Measurements from ENCODE around the gene YRDC. TPM values are rescaled to one million over a fixed set of nuclear protein-coding genes. Genes with fewer than 3 reads are reported as not detected.
A peak's percentile ranks its signal among the peaks of the same experiment; 100 is the strongest.

The YRDC gene
- total RNA-seq, 1 experiment from 2014 or later: 41.8 TPM

DNA sequence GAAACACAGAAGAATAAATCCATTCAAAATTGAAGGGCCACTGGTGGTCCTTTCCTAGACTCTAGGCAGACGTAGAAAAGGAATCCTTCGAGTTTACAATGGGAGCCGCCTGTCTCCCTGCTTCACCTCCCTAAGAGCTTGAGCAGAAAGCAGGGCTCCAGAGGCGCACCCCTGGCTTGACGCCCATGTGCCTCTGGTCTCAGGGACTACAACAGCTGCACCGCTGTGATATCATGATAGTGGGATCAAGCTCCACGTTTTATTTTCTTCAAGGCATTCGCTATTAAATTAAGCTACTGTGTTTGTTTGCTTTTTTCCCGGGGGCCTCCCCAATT lies 821 bp downstream of the YRDC start:
- Histone ChIP-seq H2AFZ (ENCODE audit: low read length) (no peak overlapping the region), H3F3A (ENCODE audit: low read length, unreplicated experiment) (no peaks in the 10 kb centered on the region), H4K20me1 (ENCODE audit: low read length) (peaks cover 31% of the 10 kb centered on the region), H3K9me3 (ENCODE audit: low read length) (no peaks in the 10 kb centered on the region), H3K9me2 (replicated peaks; ENCODE audit: low read length) (no peaks in the 10 kb centered on the region), H3K27ac (ENCODE audit: low read length) (0 out of 2 replicates have a peak overlapping the region, but pooled peaks have one; percentile 21), H3K4me2 (ENCODE audit: low read length) (peak overlapping the region; percentile 94), H3K4me1 (ENCODE audit: insufficient read depth, low read length) (peaks cover 27% of the 10 kb centered on the region), H3K79me2 (ENCODE audit: low read length) (peaks cover 49% of the 10 kb centered on the region), H3K4me3 (ENCODE audit: low read length) (peak overlapping the region; percentile 81), H3K9ac (ENCODE audit: low read length) (peak overlapping the region; percentile 80), H3K36me3 (ENCODE audit: low read depth, low read length) (peaks cover 45% of the 10 kb centered on the region), H3K27me3 (ENCODE audit: low read length) (no peaks in the 10 kb centered on the region)
- BruUV-seq (replicated peaks): TSS peak; percentile 34
- DNase-seq (no peak), ATAC-seq (no peak)
- TF ChIP-seq, protein P1, sequence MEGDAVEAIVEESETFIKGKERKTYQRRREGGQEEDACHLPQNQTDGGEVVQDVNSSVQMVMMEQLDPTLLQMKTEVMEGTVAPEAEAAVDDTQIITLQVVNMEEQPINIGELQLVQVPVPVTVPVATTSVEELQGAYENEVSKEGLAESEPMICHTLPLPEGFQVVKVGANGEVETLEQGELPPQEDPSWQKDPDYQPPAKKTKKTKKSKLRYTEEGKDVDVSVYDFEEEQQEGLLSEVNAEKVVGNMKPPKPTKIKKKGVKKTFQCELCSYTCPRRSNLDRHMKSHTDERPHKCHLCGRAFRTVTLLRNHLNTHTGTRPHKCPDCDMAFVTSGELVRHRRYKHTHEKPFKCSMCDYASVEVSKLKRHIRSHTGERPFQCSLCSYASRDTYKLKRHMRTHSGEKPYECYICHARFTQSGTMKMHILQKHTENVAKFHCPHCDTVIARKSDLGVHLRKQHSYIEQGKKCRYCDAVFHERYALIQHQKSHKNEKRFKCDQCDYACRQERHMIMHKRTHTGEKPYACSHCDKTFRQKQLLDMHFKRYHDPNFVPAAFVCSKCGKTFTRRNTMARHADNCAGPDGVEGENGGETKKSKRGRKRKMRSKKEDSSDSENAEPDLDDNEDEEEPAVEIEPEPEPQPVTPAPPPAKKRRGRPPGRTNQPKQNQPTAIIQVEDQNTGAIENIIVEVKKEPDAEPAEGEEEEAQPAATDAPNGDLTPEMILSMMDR (conservative IDR thresholded peaks at IDR 0.05; ENCODE audit: low read depth, low read length): no peak
- TF ChIP-seq EZH2 (IDR thresholded peaks at IDR 0.05; ENCODE audit: low read length, unreplicated experiment): no peak
- no peak for TF ChIP-seq EZH2phosphoT487 (IDR thresholded peaks at IDR 0.05; ENCODE audit: borderline replicate concordance, low read length)
- intact Hi-C loops (cut with micrococcal nuclease): no loop called here
- ChIA-PET POLR2A (ENCODE audit: unreplicated experiment) (interaction anchor here (0.6 to 0.8 kb wide), 2 partner anchors 52 to 1375 kb away, joined by 3 to 5 read pairs; partner anchors contain the start of gene MTF1), CTCF (interaction anchor here (1.5 kb wide), 1 partner anchor 53 kb away, joined by 27 read pairs; the partner anchor contains the start of gene MTF1)

DNA sequence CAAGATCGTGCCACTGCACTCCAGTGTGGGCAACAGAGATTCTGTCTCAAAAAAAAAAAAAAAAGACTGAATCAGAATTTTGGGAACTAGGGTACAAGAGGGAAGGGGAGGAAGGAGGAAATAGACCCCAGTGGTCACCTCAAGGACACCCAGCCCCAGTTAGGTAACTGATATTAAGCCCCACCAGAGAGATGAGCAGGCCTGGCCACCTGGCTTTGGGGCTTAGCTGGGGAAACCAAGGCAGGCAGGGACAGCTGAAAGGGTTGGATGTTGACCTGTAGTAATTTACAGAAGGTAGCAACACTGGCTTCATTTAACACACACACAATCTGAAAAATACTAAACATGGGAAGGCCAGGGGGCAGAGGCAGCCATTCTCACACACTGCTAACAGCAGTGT lies 5.6 kb downstream of the YRDC start:
- TF ChIP-seq EZH2 (IDR thresholded peaks at IDR 0.05; ENCODE audit: low read length, unreplicated experiment) (no peak), EZH2phosphoT487 (IDR thresholded peaks at IDR 0.05; ENCODE audit: borderline replicate concordance, low read length) (no peak)
- TF ChIP-seq, protein P1 (conservative IDR thresholded peaks at IDR 0.05; ENCODE audit: low read depth, low read length): no peak
- Histone ChIP-seq H3K4me3 (ENCODE audit: low read length) (no peak overlapping the region), H4K20me1 (ENCODE audit: low read length) (peaks cover 31% of the 10 kb centered on the region), H3K9me3 (ENCODE audit: low read length) (no peaks in the 10 kb centered on the region), H2AFZ (ENCODE audit: low read length) (no peak overlapping the region), H3K4me1 (ENCODE audit: insufficient read depth, low read length) (peaks cover 6% of the 10 kb centered on the region), H3K27ac (ENCODE audit: low read length) (no peak overlapping the region), H3K27me3 (ENCODE audit: low read length) (no peaks in the 10 kb centered on the region), H3K36me3 (ENCODE audit: low read depth, low read length) (peaks cover 48% of the 10 kb centered on the region), H3K4me2 (ENCODE audit: low read length) (no peak overlapping the region), H3F3A (ENCODE audit: low read length, unreplicated experiment) (no peaks in the 10 kb centered on the region), H3K79me2 (ENCODE audit: low read length) (peaks cover 34% of the 10 kb centered on the region), H3K9ac (ENCODE audit: low read length) (no peak overlapping the region), H3K9me2 (replicated peaks; ENCODE audit: low read length) (no peaks in the 10 kb centered on the region)
- POLR2A ChIA-PET (ENCODE audit: unreplicated experiment): no interaction called here
- CTCF ChIA-PET: no interaction called here
- no peak for DNase-seq
- BruUV-seq (replicated peaks): no TSS peak
- intact Hi-C loops (cut with micrococcal nuclease): no loop called here
- no peak for ATAC-seq

DNA sequence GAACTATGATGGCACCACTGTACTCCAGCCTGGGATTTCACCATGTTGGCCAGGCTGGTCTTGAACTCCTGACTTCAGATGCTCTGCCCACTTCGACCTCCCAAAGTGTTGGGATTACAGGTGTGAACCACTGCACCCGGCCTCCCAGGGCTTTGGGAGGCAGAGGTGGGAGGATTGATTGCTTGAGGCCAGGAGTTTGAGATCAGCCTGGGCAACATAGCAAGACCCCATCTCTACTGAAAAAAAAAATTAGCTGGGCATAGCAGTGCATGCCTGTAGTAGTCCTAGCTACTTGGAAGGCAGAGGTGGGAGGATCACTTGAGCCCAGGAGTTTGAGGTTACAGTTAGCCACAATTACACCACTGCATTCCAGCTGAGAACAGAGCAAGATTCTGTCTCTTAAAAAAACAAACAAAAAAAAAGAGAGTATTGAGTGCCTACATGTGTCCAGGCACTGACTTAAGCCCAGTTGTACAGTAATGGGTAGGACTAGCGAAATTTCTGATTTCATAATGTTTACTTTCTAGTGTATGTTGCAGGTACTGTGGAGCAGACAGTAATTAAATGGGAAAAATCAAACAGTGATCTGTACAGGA lies 10.2 kb downstream of the YRDC start:
- DNase-seq (no peak), ATAC-seq (no peak)
- H3K9me3 ChIP-seq (ENCODE audit: low read length): no peaks in the 10 kb centered on the region
- TF ChIP-seq EZH2phosphoT487 (IDR thresholded peaks at IDR 0.05; ENCODE audit: borderline replicate concordance, low read length): no peak
- H3K27me3 ChIP-seq (ENCODE audit: low read length): no peaks in the 10 kb centered on the region
- H3K79me2 ChIP-seq (ENCODE audit: low read length): peaks cover 21% of the 10 kb centered on the region
- no peaks in the 10 kb centered on the region for H3F3A ChIP-seq (ENCODE audit: low read length, unreplicated experiment)
- no peak overlapping the region for H3K4me3 ChIP-seq (ENCODE audit: low read length)
- H3K36me3 ChIP-seq (ENCODE audit: low read depth, low read length): peaks cover 14% of the 10 kb centered on the region; the same call in 1 of the 2 replicates
- no peaks in the 10 kb centered on the region for H3K9me2 ChIP-seq (replicated peaks; ENCODE audit: low read length)
- H3K4me1 ChIP-seq (ENCODE audit: insufficient read depth, low read length): peaks cover 15% of the 10 kb centered on the region
- ChIA-PET POLR2A (ENCODE audit: unreplicated experiment) (no interaction called here), CTCF (no interaction called here)
- H2AFZ ChIP-seq (ENCODE audit: low read length): no peak overlapping the region
- intact Hi-C loops (cut with micrococcal nuclease): no loop called here
- no TSS peak for BruUV-seq (replicated peaks)
- H3K27ac ChIP-seq (ENCODE audit: low read length): no peak overlapping the region
- 0 out of 2 replicates have a peak, but pooled peaks cover 4% of the 10 kb centered on the region for H4K20me1 ChIP-seq (ENCODE audit: low read length)
- no peak overlapping the region for H3K9ac ChIP-seq (ENCODE audit: low read length)
- H3K4me2 ChIP-seq (ENCODE audit: low read length): no peak overlapping the region

Measured in PC-3 (cell line).